HG03342 (cell line): ENCODE measurements around the gene CSKMT.
A peak's percentile ranks its signal among the peaks of the same experiment; 100 is the strongest.
"Not testable (repeated sequence)": the region's sequence is repeated elsewhere in the genome, so short reads cannot be mapped to it uniquely, and the experiment has no call there.

ENCODE experiments used
- ATAC-seq: cut with Tn5 transposase; IDR thresholded peaks from one replicate; pipeline ENCODE4 v1.9.1; 2021; ENCODE audit warnings: mild to moderate bottlenecking, moderate library complexity; ENCODE audit not compliant: unreplicated experiment

Gene CSKMT

GRCh38 chr11:62654297-62654696, 10.8 kb upstream of the CSKMT start:
- no peak for ATAC-seq

- ATAC-seq: no peak
Measured at GRCh38 chr11:62656796-62657429, 8.2 kb upstream of the CSKMT start.

- peak; percentile 24 for ATAC-seq
Measured at GRCh38 chr11:62664405-62665074, 572 bp upstream of the CSKMT start.

GRCh38 chr11:62665599-62666258, 617 bp downstream of the CSKMT start:
- ATAC-seq: peak; percentile 13

- ATAC-seq: no peak
Measured at GRCh38 chr11:62666259-62666926, 1.3 kb downstream of the CSKMT start.

GRCh38 chr11:62667460-62667859, 2.3 kb downstream of the CSKMT start:
- no peak for ATAC-seq

GRCh38 chr11:62669420-62670161, 4.5 kb downstream of the CSKMT start:
- no peak for ATAC-seq

GRCh38 chr11:62671236-62671607, 6.1 kb downstream of the CSKMT start:
- no peak for ATAC-seq

GRCh38 chr11:62671608-62672389, 6.7 kb downstream of the CSKMT start, which contains the start of the genes LBHD1 and UQCC3:
Gene LBHD1, minus strand, starts transcription at chr11:62672267. Its CDS starts 2,236 bp downstream, at chr11:62670031.
Gene UQCC3, plus strand, starts transcription at chr11:62671673. Its CDS starts 73 bp downstream, at chr11:62671746.
- peak; percentile 52 for ATAC-seq

- no peak for ATAC-seq
Measured at GRCh38 chr11:62673196-62673525, 8.0 kb downstream of the CSKMT start.

- not testable (repeated sequence) for ATAC-seq
Measured at GRCh38 chr11:62675415-62675814, 10.3 kb downstream of the CSKMT start.

GRCh38 chr11:62676698-62677097, 11.6 kb downstream of the CSKMT start:
- no peak for ATAC-seq

- no peak for ATAC-seq
Measured at GRCh38 chr11:62677156-62677555, 12.0 kb downstream of the CSKMT start.

- no peak for ATAC-seq
Measured at GRCh38 chr11:62677714-62678113, 12.6 kb downstream of the CSKMT start.

- peak; percentile 17 for ATAC-seq
Measured at GRCh38 chr11:62678433-62678769, 13.3 kb downstream of the CSKMT start.

GRCh38 chr11:62678770-62679696, 13.9 kb downstream of the CSKMT start, which contains the start of gene UBXN1:
Gene UBXN1, minus strand, starts transcription at chr11:62679073. Its CDS starts 150 bp downstream, at chr11:62678923.
- peak; percentile 75 for ATAC-seq

- no peak for ATAC-seq
Measured at GRCh38 chr11:62680825-62681240, 15.7 kb downstream of the CSKMT start.

GRCh38 chr11:62682518-62682917, 17.4 kb downstream of the CSKMT start:
- ATAC-seq: no peak
